Gastroesophageal sphincter (tissue), 4 donors: ENCODE measurements around the gene C2orf92. TPM values are rescaled to one million over a fixed set of nuclear protein-coding genes. Genes with fewer than 3 reads are reported as not detected.
"Not testable (repeated sequence)": the region's sequence is repeated elsewhere in the genome, so short reads cannot be mapped to it uniquely, and the experiment has no call there.

Experiments
- ATAC-seq: fragments of 150-250 bp; one replicate; pipeline ENCODE4 v1.9.1; 2016; ENCODE audit warnings: mild to moderate bottlenecking, moderate library complexity
- H3K27ac ChIP-seq, 4 donors: fragments of 200-600 bp; sonication (generic) in 3 of 4; 1 replicate in 3 of 4; 2 replicates in 1 of 4; pipeline ENCODE4 v1.5.1; 2016 to 2019
- H3K27me3 ChIP-seq: fragments of 200-600 bp; sonication (generic); one replicate; pipeline ENCODE4 v1.5.1; 2019
- H3K36me3 ChIP-seq, 2 donors: fragments of 200-600 bp; sonication (generic); one replicate each; pipeline ENCODE4 v1.5.1; 2019; ENCODE audit warnings: control low read depth in 1 of 2
- H3K4me1 ChIP-seq, 3 donors: fragments of 200-600 bp; sonication (generic); 1 replicate in 2 of 3; 2 replicates in 1 of 3; pipeline ENCODE4 v1.5.1; 2016 to 2019; ENCODE audit warnings: control low read depth in 2 of 3
- H3K4me3 ChIP-seq, 2 donors: fragments of 200-600 bp; sonication (generic); one replicate each; pipeline ENCODE4 v1.5.1; 2019; ENCODE audit warnings: mild to moderate bottlenecking in 1 of 2, moderate library complexity in 1 of 2
- H3K9me3 ChIP-seq, 3 donors: fragments of 200-600 bp; sonication (generic); one replicate each; pipeline ENCODE4 v1.5.1; 2017 to 2019; ENCODE audit warnings: control low read depth in 2 of 3
- EP300 ChIP-seq: sonication (generic); formaldehyde crosslinking; IDR thresholded peaks from one replicate; pipeline ENCODE4 v1.6.1; 2017; ENCODE audit warnings: antibody characterized with exemption, mild to moderate bottlenecking
- POLR2A ChIP-seq, 2 donors: fragments of 450-650 bp; IDR thresholded peaks; one replicate each; pipeline ENCODE4 v1.6.1; 2017; ENCODE audit warnings: antibody characterized with exemption in 2 of 2, mild to moderate bottlenecking in 2 of 2, moderate library complexity in 1 of 2
- POLR2AphosphoS5 ChIP-seq: sonication (generic); formaldehyde crosslinking; IDR thresholded peaks from one replicate; pipeline ENCODE4 v1.6.1; 2017; ENCODE audit warnings: antibody characterized with exemption
- WGBS, 2 donors: methylation state at CpG; one replicate each; pipeline ENCODE4 v1.1.5; 2018; ENCODE audit warnings: low coverage in 1 of 2; 5-methylcytosine and 5-hydroxymethylcytosine counted together
- total RNA-seq, 4 donors: library from RNA; depleted of rRNA; stranded (reverse); fragments of >200 nt; gene quantifications; one replicate each; pipeline ENCODE4 v1.1.0, GENCODE V29; 2016
- TF ChIP-seq, protein P1 (sequence below), 4 experiments: fragments of 200-600 bp in 2 of 4; fragments of 450-650 bp in 2 of 4; sonication (generic) in 1 of 4; IDR thresholded peaks; one replicate each; pipeline ENCODE4 v1.5.1; 2017 to 2019; ENCODE audit warnings: antibody characterized with exemption in 4 of 4, mild to moderate bottlenecking in 2 of 4, moderate library complexity in 2 of 4

Gene C2orf92
- total RNA-seq, 4 donors from 2014 or later: 1.5 to 6.7 (median 2.5) TPM

DNA sequence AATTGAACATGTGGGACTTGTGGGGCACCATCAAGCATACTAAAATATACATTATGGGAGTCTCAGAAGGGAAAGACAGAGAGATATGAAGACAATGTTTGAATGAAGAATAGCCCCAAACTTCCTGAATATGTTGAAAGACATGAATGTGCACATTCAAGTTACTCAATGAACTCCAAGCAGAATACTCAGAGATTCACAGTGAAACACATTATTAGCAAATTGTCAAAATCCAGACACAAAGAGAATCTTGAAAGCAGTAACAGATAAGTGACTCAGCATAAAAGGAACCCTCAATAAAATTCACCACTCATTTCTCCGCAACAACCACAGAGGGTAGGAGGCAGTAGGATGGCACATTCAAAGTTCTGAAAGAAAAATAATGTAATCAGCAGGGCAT lies 8.8 kb downstream of the C2orf92 start:
- no peak for ATAC-seq
- WGBS, 2 donors: 79 to 100% methylated on average over 1 of the region's 1 CpG
- H3K36me3 ChIP-seq: no peaks in the 10 kb centered on the region

DNA sequence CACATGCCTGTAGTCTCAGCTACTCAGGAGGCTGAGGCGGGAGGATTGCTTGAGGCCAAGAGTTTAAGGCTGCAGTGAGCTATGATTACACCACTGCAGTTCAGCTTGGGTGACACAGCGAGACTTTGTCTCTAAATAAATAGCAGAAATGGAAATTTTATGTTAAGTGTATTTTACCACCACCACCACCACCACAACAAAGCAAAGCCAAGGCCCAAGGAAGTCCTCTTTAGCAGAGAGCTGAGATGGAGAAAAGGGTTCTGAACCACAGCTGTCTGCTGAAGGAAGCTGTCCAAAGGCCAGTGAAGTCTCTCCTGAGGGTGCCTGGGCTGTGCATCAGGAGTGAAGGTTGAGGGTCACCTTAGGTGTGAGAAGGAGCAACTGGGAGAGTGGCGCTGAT lies 17.7 kb downstream of the C2orf92 start:
- not testable (repeated sequence) for H3K27ac ChIP-seq
- 94% methylated on average over 2 of the region's 3 CpGs for WGBS, 2 donors

More for the DNA sequence above, 8.8 kb downstream of the C2orf92 start:
- Histone ChIP-seq H3K4me1 (no peaks in the 10 kb centered on the region), H3K9me3 (no peaks in the 10 kb centered on the region), H3K4me3 (no peak overlapping the region), H3K27me3 (no peaks in the 10 kb centered on the region), H3K27ac (no peak overlapping the region)
- no peak for TF ChIP-seq POLR2A (IDR thresholded peaks at IDR 0.05)
- no peak for TF ChIP-seq POLR2AphosphoS5
- TF ChIP-seq EP300: no peak
- TF ChIP-seq, protein P1, sequence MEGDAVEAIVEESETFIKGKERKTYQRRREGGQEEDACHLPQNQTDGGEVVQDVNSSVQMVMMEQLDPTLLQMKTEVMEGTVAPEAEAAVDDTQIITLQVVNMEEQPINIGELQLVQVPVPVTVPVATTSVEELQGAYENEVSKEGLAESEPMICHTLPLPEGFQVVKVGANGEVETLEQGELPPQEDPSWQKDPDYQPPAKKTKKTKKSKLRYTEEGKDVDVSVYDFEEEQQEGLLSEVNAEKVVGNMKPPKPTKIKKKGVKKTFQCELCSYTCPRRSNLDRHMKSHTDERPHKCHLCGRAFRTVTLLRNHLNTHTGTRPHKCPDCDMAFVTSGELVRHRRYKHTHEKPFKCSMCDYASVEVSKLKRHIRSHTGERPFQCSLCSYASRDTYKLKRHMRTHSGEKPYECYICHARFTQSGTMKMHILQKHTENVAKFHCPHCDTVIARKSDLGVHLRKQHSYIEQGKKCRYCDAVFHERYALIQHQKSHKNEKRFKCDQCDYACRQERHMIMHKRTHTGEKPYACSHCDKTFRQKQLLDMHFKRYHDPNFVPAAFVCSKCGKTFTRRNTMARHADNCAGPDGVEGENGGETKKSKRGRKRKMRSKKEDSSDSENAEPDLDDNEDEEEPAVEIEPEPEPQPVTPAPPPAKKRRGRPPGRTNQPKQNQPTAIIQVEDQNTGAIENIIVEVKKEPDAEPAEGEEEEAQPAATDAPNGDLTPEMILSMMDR (IDR thresholded peaks at IDR 0.05): no peak

DNA sequence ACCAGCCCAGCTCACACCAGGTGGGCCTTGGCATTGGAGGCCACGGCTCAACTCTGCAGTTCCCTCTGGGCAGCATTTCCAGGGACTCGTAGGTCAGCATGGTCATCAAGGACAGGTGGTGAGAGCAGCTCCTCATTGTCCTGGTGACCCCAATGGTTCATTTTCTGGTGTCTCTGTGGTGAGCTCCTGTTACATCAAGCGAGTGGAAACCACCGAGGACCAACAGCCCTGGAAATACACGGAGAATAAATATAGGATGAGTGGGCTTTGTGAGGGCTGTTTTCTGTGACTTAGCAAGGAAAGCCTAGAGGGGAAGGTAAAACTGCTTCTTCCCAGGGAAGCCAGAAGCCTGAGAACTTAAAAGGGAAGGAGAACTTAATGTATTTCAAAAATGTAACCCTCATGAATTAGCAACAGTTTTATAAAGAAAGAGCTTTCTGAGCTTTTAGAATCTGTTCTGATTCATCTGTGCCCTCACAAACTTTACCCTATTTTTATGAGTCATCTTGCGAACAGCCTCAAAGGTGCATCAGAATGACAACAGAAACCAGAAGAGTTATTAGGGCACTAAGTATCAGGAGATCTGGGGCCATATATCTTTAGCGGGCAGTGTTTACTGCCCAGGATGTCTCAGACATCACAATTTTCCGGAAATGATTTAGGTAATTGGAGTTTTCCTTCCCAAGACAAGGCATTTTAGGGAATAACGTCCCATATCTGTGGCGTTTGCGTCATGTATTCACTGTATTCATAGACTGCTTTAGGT lies 18.7 kb downstream of the C2orf92 start:
- no peaks in the 10 kb centered on the region for H3K4me1 ChIP-seq
- WGBS, 2 donors: 94% methylated on average over 6 to 7 of the region's 11 CpGs
- H3K27me3 ChIP-seq: no peaks in the 10 kb centered on the region
- ATAC-seq: no peak
- TF ChIP-seq, protein P1 (IDR thresholded peaks at IDR 0.05): no peak
- TF ChIP-seq POLR2A (IDR thresholded peaks at IDR 0.05) (no peak), POLR2AphosphoS5 (no peak), EP300 (no peak)
- no peaks in the 10 kb centered on the region for H3K9me3 ChIP-seq
- no peak overlapping the region for H3K4me3 ChIP-seq
- no peaks in the 10 kb centered on the region for H3K36me3 ChIP-seq
- no peak overlapping the region for H3K27ac ChIP-seq

More for the DNA sequence above, 17.7 kb downstream of the C2orf92 start:
- ATAC-seq, H3K9me3 ChIP-seq, H3K4me3 ChIP-seq, H3K27me3 ChIP-seq, H3K36me3 ChIP-seq, H3K4me1 ChIP-seq: not testable (repeated sequence)

DNA sequence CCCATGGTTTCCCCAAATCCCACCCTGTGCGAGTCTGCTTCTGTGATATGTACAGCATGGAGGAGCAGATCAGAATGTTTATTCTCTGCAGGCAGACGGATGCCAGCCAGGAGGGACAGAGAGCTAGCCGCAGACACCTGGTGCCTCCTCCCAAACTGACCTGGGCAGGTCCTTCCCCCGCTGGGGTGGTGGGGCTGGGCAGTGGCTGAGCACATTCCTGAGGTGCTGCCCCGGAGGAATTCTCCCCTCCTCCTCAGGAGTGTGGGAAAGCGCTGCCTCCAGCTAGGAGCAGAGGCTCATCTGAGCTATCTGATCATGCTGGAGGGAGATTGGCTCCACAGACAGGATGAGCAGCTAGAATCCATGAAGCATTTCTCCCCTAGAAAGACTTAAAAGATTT lies 21.7 kb downstream of the C2orf92 start:
- Histone ChIP-seq H3K27ac (no peak overlapping the region), H3K9me3 (no peaks in the 10 kb centered on the region), H3K4me3 (no peak overlapping the region), H3K4me1 (no peaks in the 10 kb centered on the region), H3K27me3 (no peaks in the 10 kb centered on the region), H3K36me3 (no peaks in the 10 kb centered on the region)
- no peak for ATAC-seq
- 40 to 60% methylated on average over 1 of the region's 6 CpGs for WGBS, 2 donors
- TF ChIP-seq POLR2AphosphoS5 (no peak), EP300 (no peak), POLR2A (IDR thresholded peaks at IDR 0.05) (no peak)
- TF ChIP-seq, protein P1 (IDR thresholded peaks at IDR 0.05): no peak

DNA sequence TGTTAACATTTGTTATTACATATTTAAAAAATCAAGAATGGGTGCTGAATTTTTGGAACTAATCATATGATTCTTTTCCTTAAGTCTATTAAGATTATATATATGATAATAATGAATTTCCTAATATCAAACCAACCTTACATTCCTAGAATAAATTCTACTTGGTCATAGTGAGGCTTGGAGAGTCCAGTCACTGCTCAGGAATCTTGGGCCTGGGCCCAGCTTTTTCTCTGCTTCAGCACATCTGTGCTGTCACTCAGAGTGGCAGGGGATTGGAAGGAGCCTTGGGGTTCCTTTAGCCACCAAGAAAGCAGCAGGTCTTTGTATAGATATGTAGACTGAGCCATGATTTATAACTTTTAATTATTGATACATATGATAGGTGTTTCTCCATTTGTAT lies 24.0 kb downstream of the C2orf92 start:
- Histone ChIP-seq H3K36me3 (no peaks in the 10 kb centered on the region), H3K4me3 (no peak overlapping the region), H3K27me3 (no peaks in the 10 kb centered on the region), H3K4me1 (peaks cover 0 to 4% (median 0%) of the 10 kb centered on the region in 3 donors), H3K9me3 (no peaks in the 10 kb centered on the region), H3K27ac (no peak overlapping the region)
- TF ChIP-seq EP300: no peak
- TF ChIP-seq POLR2AphosphoS5: no peak
- no peak for TF ChIP-seq POLR2A (IDR thresholded peaks at IDR 0.05)
- TF ChIP-seq, protein P1 (IDR thresholded peaks at IDR 0.05): no peak
- ATAC-seq: no peak
